OCI-LY1 (cell line): Measurements from ENCODE around the gene RAI2.

Source experiments
- EZH2 ChIP-seq: fragments of 200-600 bp; sonication (generic), shearing (Covaris generic); IDR thresholded peaks from 2 replicates; pipeline ENCODE4 v1.8.0; 2017; ENCODE audit warnings: borderline replicate concordance, mixed run types, mild to moderate bottlenecking, antibody characterized with exemption, low read length, moderate library complexity, mixed read lengths
- TF ChIP-seq, protein P1 (sequence below): fragments of 200-600 bp; sonication (generic), shearing (Covaris generic); IDR thresholded peaks from 2 replicates; pipeline ENCODE4 v1.5.1; 2017; ENCODE audit warnings: mild to moderate bottlenecking, antibody characterized with exemption, low read length, moderate library complexity, mixed read lengths

DNA sequence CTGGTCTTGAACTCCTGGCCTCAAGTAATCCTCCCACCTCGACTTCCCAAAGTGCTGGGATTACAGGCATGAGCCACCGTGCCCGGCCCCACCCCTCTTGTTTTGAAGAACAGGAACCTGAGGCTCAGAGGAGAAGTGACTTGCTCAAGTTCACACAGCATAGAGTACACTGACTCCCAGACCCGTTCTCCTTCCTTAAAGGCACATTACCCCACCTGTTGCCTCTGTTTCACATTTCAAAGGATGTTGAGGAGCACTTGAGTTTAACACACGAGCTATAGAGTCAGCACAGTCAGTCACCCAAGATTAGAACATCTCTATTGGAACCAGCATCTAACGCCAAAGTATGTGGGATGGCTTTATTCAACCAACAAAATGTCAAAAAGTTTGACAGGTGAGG, 51.1 kb downstream of the RAI2 start:
- TF ChIP-seq, protein P1, sequence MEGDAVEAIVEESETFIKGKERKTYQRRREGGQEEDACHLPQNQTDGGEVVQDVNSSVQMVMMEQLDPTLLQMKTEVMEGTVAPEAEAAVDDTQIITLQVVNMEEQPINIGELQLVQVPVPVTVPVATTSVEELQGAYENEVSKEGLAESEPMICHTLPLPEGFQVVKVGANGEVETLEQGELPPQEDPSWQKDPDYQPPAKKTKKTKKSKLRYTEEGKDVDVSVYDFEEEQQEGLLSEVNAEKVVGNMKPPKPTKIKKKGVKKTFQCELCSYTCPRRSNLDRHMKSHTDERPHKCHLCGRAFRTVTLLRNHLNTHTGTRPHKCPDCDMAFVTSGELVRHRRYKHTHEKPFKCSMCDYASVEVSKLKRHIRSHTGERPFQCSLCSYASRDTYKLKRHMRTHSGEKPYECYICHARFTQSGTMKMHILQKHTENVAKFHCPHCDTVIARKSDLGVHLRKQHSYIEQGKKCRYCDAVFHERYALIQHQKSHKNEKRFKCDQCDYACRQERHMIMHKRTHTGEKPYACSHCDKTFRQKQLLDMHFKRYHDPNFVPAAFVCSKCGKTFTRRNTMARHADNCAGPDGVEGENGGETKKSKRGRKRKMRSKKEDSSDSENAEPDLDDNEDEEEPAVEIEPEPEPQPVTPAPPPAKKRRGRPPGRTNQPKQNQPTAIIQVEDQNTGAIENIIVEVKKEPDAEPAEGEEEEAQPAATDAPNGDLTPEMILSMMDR: no peak
- no peak for TF ChIP-seq EZH2
